Measurements from ENCODE around the gene KCNB1.

Gene KCNB1

DNA sequence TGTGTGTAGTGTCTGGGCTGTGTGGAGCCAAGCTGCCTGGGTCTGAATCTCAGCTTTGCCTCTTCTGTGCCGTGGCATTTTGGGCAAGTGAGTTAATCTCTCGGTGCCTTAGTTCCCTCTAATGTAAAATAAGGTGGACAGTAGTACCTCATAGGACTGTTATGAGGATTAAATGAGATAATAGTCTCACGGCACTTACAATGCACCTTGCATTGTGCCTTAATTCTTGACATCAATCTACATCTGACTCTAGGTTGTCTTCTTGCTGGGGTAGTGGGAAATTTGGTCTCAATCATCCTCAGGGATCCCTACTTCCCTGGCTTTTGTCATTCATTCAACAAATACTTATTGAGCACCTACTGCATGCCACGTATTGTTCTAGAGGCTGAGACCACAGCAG is 133.9 kb downstream of the KCNB1 start:
- Histone ChIP-seq H3K4me1 (ENCODE audit: insufficient read depth, low read length) (no peaks in the 10 kb centered on the region), H3K36me3 (ENCODE audit: insufficient read depth, low read length) (no peaks in the 10 kb centered on the region), H3K9ac (ENCODE audit: low read depth, low read length) (no peak overlapping the region), H3K27ac (ENCODE audit: low read depth, low read length) (no peak overlapping the region), H3K9me3 (ENCODE audit: insufficient read depth, low read depth, low read length) (no peaks in the 10 kb centered on the region), H3K4me3 (ENCODE audit: low read length) (no peak overlapping the region), H3K27me3 (ENCODE audit: insufficient read depth, low read length) (no peaks in the 10 kb centered on the region)
- WGBS, result 94% methylated on average over 4 of the region's 4 CpGs

DNA sequence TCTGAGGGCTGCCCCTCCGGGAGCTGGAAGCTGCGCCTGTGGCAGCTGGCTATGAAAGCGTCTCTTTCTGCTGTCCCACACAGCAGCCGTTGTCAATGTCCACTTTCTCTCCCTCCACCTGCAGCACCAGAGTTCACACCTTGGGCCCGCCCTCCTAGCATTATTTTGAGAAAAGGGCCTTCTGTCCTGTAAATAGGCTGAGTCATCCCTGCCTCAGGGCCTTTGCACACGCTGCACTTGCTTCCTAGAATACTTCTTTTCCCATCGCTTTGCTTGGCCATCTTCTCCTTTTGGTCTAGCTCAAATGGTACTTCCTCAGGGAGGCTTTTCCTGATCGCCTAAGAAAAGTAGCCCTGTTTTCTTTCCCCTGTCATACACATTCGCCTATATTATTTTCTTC is 135.3 kb downstream of the KCNB1 start:
- H3K9ac ChIP-seq (ENCODE audit: low read depth, low read length), result no peak overlapping the region
- no peaks in the 10 kb centered on the region for H3K27me3 ChIP-seq (ENCODE audit: insufficient read depth, low read length)
- H3K27ac ChIP-seq (ENCODE audit: low read depth, low read length), result no peak overlapping the region
- H3K9me3 ChIP-seq (ENCODE audit: insufficient read depth, low read depth, low read length), result no peaks in the 10 kb centered on the region
- WGBS, result 90% methylated on average over 9 of the region's 9 CpGs
- no peak overlapping the region for H3K4me3 ChIP-seq (ENCODE audit: low read length)
- no peaks in the 10 kb centered on the region for H3K4me1 ChIP-seq (ENCODE audit: insufficient read depth, low read length)
- no peaks in the 10 kb centered on the region for H3K36me3 ChIP-seq (ENCODE audit: insufficient read depth, low read length)

DNA sequence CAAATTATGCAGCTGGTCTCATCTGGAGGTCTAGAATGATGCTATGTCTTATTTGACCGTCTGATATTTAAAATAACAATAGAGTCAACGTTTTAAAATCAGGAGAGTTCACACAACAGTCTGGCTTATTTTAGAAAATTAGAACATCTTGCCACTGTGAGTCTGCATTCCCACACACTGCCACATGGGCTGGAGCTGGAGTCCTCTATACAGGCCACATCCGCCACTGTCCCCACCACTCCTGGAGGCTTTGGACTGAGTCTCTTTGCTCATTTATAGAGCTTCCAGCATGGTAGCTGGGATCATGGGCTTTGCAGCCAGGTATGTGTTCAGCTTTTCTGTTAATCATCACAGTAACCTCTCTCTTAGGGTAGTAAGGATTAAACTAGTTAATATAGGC is 135.8 kb downstream of the KCNB1 start:
- whole genome bisulfite sequencing, result 86% methylated on average over 3 of the region's 3 CpGs
- Histone ChIP-seq H3K9ac (ENCODE audit: low read depth, low read length) (no peak overlapping the region), H3K36me3 (ENCODE audit: insufficient read depth, low read length) (no peaks in the 10 kb centered on the region), H3K27ac (ENCODE audit: low read depth, low read length) (no peak overlapping the region), H3K4me1 (ENCODE audit: insufficient read depth, low read length) (no peaks in the 10 kb centered on the region), H3K9me3 (ENCODE audit: insufficient read depth, low read depth, low read length) (no peaks in the 10 kb centered on the region), H3K4me3 (ENCODE audit: low read length) (no peak overlapping the region), H3K27me3 (ENCODE audit: insufficient read depth, low read length) (no peaks in the 10 kb centered on the region)

DNA sequence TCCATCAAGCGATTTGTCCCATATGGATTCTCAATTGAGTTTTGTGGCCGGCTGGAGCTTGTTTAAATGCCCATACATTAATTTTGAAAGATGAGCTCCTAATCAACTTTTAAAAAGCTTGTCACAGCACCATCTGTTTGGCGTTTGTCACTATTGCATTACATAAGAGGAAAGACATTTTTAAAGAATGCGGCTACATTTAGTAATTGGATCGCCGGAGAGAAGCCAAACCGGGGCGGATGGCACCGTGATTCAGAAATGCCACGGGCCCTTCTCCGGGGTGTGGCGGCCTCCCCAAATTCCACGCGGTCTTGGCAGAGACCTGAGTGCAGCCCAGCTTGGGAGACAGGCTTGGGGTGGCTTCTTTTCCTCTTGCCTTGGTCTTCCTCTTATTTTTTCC is 136.9 kb downstream of the KCNB1 start:
- Histone ChIP-seq H3K36me3 (ENCODE audit: insufficient read depth, low read length) (no peaks in the 10 kb centered on the region), H3K27me3 (ENCODE audit: insufficient read depth, low read length) (no peaks in the 10 kb centered on the region), H3K27ac (ENCODE audit: low read depth, low read length) (no peak overlapping the region), H3K9me3 (ENCODE audit: insufficient read depth, low read depth, low read length) (no peaks in the 10 kb centered on the region), H3K9ac (ENCODE audit: low read depth, low read length) (no peak overlapping the region), H3K4me3 (ENCODE audit: low read length) (no peak overlapping the region), H3K4me1 (ENCODE audit: insufficient read depth, low read length) (no peaks in the 10 kb centered on the region)
- WGBS, result 86% methylated on average over 14 of the region's 14 CpGs

DNA sequence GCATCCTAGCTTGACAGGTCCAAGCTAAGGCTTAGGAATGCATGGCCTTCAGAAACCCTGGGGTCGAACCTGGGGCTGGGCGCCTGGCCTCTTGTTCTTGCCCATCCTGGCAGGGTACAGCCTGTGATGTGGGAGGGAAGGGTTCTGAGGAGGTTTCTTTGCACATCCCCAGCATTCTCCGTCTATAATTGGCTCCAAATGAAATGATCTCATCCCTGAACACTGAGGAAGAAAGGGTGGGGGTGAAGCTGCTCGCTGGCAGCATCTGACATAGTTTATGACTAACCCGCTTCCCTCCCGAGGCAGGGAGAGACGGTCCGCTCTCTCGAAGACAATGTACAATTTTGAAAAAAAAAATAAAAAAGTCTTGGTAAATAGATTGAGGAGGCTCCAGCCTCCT is 137.5 kb downstream of the KCNB1 start:
- no peaks in the 10 kb centered on the region for H3K9me3 ChIP-seq (ENCODE audit: insufficient read depth, low read depth, low read length)
- H3K4me1 ChIP-seq (ENCODE audit: insufficient read depth, low read length), result no peaks in the 10 kb centered on the region
- 91% methylated on average over 9 of the region's 9 CpGs for WGBS
- H3K27me3 ChIP-seq (ENCODE audit: insufficient read depth, low read length), result no peaks in the 10 kb centered on the region
- no peak overlapping the region for H3K27ac ChIP-seq (ENCODE audit: low read depth, low read length)
- no peaks in the 10 kb centered on the region for H3K36me3 ChIP-seq (ENCODE audit: insufficient read depth, low read length)
- no peak overlapping the region for H3K4me3 ChIP-seq (ENCODE audit: low read length)
- H3K9ac ChIP-seq (ENCODE audit: low read depth, low read length), result no peak overlapping the region

DNA sequence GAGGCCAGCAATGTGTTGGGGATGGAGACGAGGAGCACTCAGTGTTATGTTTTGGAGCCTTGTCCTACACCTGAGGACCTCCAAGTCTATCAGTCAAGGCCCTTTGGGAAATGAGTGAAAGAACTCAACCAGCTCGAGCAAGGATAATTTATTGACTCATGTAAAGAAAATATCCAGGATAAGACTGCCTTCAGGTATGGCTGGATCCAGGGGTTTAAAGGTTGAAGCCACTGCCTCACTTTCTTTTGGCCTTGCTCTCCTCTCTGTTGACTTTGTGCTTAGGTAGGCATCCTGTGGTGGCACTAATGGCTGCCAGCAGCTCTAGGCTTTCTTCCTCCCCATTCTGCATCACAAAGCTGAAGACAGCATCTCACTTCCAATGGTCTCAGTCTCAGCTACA is 138.3 kb downstream of the KCNB1 start:
- Histone ChIP-seq H3K27me3 (ENCODE audit: insufficient read depth, low read length) (no peaks in the 10 kb centered on the region), H3K9me3 (ENCODE audit: insufficient read depth, low read depth, low read length) (no peaks in the 10 kb centered on the region), H3K4me3 (ENCODE audit: low read length) (no peak overlapping the region), H3K4me1 (ENCODE audit: insufficient read depth, low read length) (no peaks in the 10 kb centered on the region), H3K9ac (ENCODE audit: low read depth, low read length) (no peak overlapping the region), H3K36me3 (ENCODE audit: insufficient read depth, low read length) (no peaks in the 10 kb centered on the region), H3K27ac (ENCODE audit: low read depth, low read length) (no peak overlapping the region)
- 92% methylated on average over 2 of the region's 2 CpGs for WGBS

DNA sequence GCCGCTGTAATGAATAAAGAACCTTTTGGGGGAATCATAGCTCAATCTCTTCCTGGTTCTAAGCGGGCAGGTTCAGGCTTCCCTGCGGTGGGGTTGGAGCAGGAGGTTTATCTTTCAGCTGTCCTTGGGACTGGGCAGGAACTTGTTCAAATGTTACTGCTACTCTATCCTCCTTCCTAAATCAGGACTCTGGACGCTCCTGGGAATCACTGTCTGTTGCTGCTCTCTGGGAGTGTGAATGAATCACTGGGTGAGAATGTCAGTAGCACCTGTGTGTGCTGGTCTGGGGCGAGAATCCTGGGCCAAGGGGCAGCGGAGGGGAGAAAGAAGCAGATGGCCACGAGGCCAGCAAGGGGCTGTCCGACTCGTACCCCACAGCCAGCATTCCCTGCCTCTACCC is 139.2 kb downstream of the KCNB1 start:
- Histone ChIP-seq H3K36me3 (ENCODE audit: insufficient read depth, low read length) (no peaks in the 10 kb centered on the region), H3K4me1 (ENCODE audit: insufficient read depth, low read length) (no peaks in the 10 kb centered on the region), H3K9me3 (ENCODE audit: insufficient read depth, low read depth, low read length) (no peaks in the 10 kb centered on the region), H3K9ac (ENCODE audit: low read depth, low read length) (no peak overlapping the region), H3K27me3 (ENCODE audit: insufficient read depth, low read length) (no peaks in the 10 kb centered on the region), H3K27ac (ENCODE audit: low read depth, low read length) (no peak overlapping the region), H3K4me3 (ENCODE audit: low read length) (no peak overlapping the region)
- WGBS, result 77% methylated on average over 9 of the region's 9 CpGs

DNA sequence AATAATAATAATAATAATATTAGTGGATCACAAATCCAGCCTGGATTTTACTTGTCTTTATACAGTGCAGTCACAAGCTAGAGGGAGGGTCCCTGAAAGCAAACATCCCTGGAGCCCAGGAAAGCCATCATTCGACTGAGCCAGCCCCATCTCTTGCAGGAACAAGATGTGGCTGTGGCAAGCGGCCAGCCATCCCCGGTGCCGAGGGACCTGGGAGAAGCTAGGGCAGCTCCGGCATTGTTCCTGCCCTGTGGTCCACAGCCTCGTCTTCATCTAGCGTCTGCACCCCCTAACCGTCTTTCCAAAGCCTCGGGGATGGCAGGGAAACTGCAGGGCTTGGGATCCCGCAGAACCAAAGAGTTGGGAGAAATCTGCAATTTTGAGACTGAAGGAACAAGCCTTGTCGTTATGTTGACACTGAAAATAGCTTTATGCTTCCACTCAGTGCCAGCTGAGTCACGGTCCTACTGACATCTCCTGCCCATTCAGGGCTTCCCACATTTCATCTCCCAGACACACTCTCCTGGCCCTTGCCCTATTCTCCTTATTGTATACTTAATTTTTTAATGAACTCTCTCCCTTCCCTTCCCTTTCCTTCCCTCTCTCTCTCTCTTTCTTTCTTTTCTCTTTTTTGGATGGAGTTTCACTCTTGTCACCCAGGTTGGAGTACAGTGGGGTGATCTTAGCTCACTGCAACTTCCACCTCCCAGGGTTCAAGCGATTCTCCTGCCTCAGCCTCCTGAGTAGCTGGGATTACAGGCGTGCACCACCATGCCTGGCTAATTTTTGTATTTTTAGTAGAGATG is 142.1 kb downstream of the KCNB1 start:
- H3K4me3 ChIP-seq (ENCODE audit: low read length), result no peak overlapping the region
- H3K27me3 ChIP-seq (ENCODE audit: insufficient read depth, low read length), result no peaks in the 10 kb centered on the region
- no peaks in the 10 kb centered on the region for H3K4me1 ChIP-seq (ENCODE audit: insufficient read depth, low read length)
- H3K27ac ChIP-seq (ENCODE audit: low read depth, low read length), result no peak overlapping the region
- no peaks in the 10 kb centered on the region for H3K9me3 ChIP-seq (ENCODE audit: insufficient read depth, low read depth, low read length)
- no peaks in the 10 kb centered on the region for H3K36me3 ChIP-seq (ENCODE audit: insufficient read depth, low read length)
- WGBS, result 90% methylated on average over 14 of the region's 14 CpGs
- no peak overlapping the region for H3K9ac ChIP-seq (ENCODE audit: low read depth, low read length)

DNA sequence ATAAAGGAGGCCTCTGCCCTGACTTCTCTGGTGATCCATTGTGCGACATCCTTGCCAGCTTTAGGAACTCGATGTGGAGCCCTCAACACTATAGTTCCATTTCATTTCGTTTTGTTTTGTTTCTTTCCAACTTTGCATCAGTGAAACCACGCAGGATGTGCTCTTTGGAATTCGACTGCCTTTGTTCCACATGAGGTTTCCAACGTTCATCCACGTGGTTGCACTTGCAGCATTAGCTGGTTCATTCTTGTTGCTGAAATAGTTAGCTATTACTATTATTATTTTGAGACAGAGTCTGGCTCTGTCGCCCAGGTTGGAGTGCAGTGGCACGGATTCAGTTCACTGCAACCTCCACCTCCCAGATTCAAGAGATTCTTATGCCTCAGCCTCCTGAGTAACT is 143.3 kb downstream of the KCNB1 start:
- no peak overlapping the region for H3K9ac ChIP-seq (ENCODE audit: low read depth, low read length)
- H3K27me3 ChIP-seq (ENCODE audit: insufficient read depth, low read length), result no peaks in the 10 kb centered on the region
- no peaks in the 10 kb centered on the region for H3K9me3 ChIP-seq (ENCODE audit: insufficient read depth, low read depth, low read length)
- no peak overlapping the region for H3K4me3 ChIP-seq (ENCODE audit: low read length)
- no peaks in the 10 kb centered on the region for H3K4me1 ChIP-seq (ENCODE audit: insufficient read depth, low read length)
- H3K36me3 ChIP-seq (ENCODE audit: insufficient read depth, low read length), result no peaks in the 10 kb centered on the region
- no peak overlapping the region for H3K27ac ChIP-seq (ENCODE audit: low read depth, low read length)
- WGBS, result 90% methylated on average over 9 of the region's 9 CpGs

DNA sequence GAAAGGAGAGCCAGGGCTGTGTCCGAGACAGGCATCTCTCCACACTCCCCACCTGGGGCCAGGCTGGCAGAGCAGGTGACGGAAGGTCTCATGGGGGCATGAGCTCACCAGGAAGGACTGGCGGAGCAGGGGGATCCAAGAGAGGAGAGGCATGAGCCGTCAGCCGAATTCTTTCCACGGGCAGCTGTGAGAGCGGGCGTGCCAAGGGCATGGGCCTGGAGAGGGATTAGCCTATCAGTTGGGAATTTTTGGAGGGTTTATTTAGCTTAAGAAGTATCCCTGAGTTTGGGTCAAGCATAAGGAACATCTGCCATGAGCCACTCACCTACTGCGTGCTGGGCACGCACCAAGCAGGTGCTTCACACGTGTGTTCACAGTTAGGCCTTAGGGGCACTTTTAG is 144.4 kb downstream of the KCNB1 start:
- Histone ChIP-seq H3K4me1 (ENCODE audit: insufficient read depth, low read length) (no peaks in the 10 kb centered on the region), H3K27ac (ENCODE audit: low read depth, low read length) (no peak overlapping the region), H3K27me3 (ENCODE audit: insufficient read depth, low read length) (no peaks in the 10 kb centered on the region), H3K9ac (ENCODE audit: low read depth, low read length) (no peak overlapping the region), H3K4me3 (ENCODE audit: low read length) (no peak overlapping the region), H3K9me3 (ENCODE audit: insufficient read depth, low read depth, low read length) (no peaks in the 10 kb centered on the region), H3K36me3 (ENCODE audit: insufficient read depth, low read length) (no peaks in the 10 kb centered on the region)
- 94% methylated on average over 11 of the region's 11 CpGs for WGBS

DNA sequence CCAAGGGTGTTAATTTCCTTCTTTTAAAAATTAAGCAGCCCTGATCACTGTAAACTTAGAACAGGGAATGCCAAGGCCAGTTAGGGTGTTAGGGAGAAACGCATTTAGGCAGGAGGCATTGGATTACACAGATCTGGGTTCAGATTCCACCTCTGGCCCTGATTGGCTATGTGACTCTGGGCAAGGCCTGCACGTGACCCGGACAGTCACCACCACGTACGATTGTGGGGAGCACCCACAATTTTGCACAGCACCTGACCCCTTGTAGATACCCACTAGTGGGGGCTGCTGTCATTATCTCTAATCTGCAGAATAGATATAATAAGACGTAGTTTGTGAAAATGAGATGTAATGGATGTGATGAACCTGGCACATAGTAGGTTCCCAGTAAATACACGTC is 145.1 kb downstream of the KCNB1 start:
- no peaks in the 10 kb centered on the region for H3K9me3 ChIP-seq (ENCODE audit: insufficient read depth, low read depth, low read length)
- WGBS, result 82% methylated on average over 6 of the region's 7 CpGs

DNA sequence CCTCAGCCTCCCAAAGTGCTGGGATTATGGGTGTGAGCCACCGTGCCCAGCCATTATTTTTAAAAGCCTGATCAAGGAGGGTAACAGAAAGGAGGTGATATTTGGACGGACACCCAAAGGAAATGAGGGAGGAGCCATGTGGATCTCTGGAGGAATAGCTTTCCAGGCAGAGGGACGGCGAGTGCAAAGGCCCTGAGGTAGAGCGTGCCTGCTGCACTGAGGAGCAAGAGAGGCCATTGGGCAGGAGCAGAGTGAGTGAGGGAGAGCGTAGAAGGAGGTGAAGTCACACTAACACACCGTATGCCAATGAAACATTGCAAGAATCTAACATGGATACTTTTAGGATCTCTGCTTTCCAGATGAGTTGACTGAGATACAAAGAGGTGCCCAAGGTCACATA is 145.7 kb downstream of the KCNB1 start:
- no peaks in the 10 kb centered on the region for H3K27me3 ChIP-seq (ENCODE audit: insufficient read depth, low read length)
- H3K4me1 ChIP-seq (ENCODE audit: insufficient read depth, low read length), result no peaks in the 10 kb centered on the region
- H3K36me3 ChIP-seq (ENCODE audit: insufficient read depth, low read length), result no peaks in the 10 kb centered on the region
- H3K27ac ChIP-seq (ENCODE audit: low read depth, low read length), result no peak overlapping the region
- 92% methylated on average over 7 of the region's 7 CpGs for WGBS
- H3K9ac ChIP-seq (ENCODE audit: low read depth, low read length), result no peak overlapping the region
- H3K9me3 ChIP-seq (ENCODE audit: insufficient read depth, low read depth, low read length), result no peaks in the 10 kb centered on the region
- H3K4me3 ChIP-seq (ENCODE audit: low read length), result no peak overlapping the region

More for the DNA sequence above, 145.1 kb downstream of the KCNB1 start:
- Histone ChIP-seq H3K27me3 (ENCODE audit: insufficient read depth, low read length) (no peaks in the 10 kb centered on the region), H3K36me3 (ENCODE audit: insufficient read depth, low read length) (no peaks in the 10 kb centered on the region), H3K4me3 (ENCODE audit: low read length) (no peak overlapping the region), H3K27ac (ENCODE audit: low read depth, low read length) (no peak overlapping the region), H3K9ac (ENCODE audit: low read depth, low read length) (no peak overlapping the region), H3K4me1 (ENCODE audit: insufficient read depth, low read length) (no peaks in the 10 kb centered on the region)
